ENCODE data around the gene PLPPR5. TPM values are rescaled to one million over a fixed set of nuclear protein-coding genes. Genes with fewer than 3 reads are reported as not detected.

The PLPPR5 gene
- total RNA-seq, 1 donor from 2014 or later: 0.50 TPM

DNA sequence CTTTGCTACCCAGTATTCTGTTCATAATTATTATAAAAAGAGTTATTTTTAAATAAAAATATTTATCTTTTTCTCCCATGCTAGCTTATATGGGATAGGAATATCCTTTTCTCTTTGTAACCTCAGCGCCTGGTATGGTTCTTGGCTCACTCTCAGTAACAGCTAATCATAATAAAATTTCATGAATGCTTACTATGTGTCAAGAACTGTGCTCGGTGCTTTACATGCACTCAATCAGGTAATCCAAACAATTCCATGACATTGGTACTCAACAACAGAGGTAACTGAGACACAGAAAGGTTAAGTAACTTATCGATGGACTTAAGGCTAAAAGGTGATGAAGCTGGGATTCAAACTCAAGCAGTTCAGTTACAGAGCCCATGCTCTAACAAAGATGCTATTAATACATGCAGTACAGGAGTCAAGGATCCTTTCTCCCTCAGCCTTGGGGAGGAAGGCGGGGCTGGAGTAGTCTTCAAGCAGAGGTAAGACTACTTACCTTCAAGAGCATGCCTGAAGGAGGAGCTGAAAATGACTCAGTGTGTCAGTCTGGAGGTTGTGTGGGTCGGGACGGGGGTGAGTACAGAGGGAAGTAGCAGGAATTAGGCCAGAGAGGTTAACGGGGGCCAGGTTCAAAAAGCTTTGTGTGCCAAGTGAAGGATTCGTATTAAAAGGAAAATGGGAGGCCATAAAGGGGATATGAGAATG, 73.4 kb downstream of the PLPPR5 start:
- no peaks in the 10 kb centered on the region for H3K36me3 ChIP-seq (ENCODE audit: control insufficient read depth, insufficient read depth, low read length)
- DNase-seq (ENCODE audit: low read depth): no peak
- H3K4me3 ChIP-seq (ENCODE audit: low read depth, low read length): no peak overlapping the region
- TF ChIP-seq CTCF (IDR thresholded peaks at IDR 0.05; ENCODE audit: insufficient read depth, low read length, poor library complexity, severe bottlenecking): no peak
- no peaks in the 10 kb centered on the region for H3K27me3 ChIP-seq (ENCODE audit: control insufficient read depth, insufficient read depth, low read length)

DNA sequence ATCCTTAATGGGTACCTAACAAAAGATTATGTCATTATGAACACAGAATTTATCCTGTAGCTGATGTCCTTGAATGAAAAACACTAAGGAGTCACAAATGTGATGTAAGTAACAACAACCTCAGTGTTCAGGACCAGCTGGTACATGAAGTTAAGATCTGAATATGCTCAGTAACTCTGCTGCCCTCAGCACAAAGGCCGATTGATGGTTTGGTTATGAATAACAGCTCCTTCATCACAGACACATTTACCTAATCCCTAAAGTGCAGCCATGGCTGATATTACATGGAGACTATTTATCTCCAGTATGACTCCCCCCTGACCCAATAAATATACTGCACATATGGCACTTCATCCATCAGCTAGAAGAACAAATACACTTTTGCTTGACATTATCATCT, 75.2 kb downstream of the PLPPR5 start:
- no peak for TF ChIP-seq CTCF (IDR thresholded peaks at IDR 0.05; ENCODE audit: insufficient read depth, low read length, poor library complexity, severe bottlenecking)
- no peaks in the 10 kb centered on the region for H3K27me3 ChIP-seq (ENCODE audit: control insufficient read depth, insufficient read depth, low read length)
- no peak for DNase-seq (ENCODE audit: low read depth)

DNA sequence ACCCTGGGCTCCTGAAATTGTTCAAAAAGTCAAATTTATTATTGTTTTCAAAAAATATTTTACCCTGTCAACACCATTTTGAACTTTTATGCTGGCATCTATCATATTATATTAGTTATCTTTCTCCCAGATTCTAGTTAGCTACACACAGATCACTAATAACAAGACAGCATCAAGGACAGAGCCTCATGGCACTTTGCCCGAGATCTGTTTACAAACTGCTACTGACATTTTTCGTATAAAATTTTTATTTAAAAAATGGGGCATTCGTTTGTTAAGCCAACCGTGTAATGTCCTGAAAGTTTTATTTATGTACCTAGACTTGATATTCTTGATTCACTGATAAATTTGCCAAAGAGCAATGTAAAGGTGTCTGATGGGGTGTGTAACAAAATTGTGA, 78.1 kb downstream of the PLPPR5 start:
- DNase-seq (ENCODE audit: low read depth): no peak
- no peak for TF ChIP-seq CTCF (IDR thresholded peaks at IDR 0.05; ENCODE audit: insufficient read depth, low read length, poor library complexity, severe bottlenecking)
- no peaks in the 10 kb centered on the region for H3K27me3 ChIP-seq (ENCODE audit: control insufficient read depth, insufficient read depth, low read length)
- H3K4me3 ChIP-seq (ENCODE audit: low read depth, low read length): no peak overlapping the region
- no peaks in the 10 kb centered on the region for H3K36me3 ChIP-seq (ENCODE audit: control insufficient read depth, insufficient read depth, low read length)

More for the DNA sequence above, 75.2 kb downstream of the PLPPR5 start:
- H3K4me3 ChIP-seq (ENCODE audit: low read depth, low read length): no peak overlapping the region
- no peaks in the 10 kb centered on the region for H3K36me3 ChIP-seq (ENCODE audit: control insufficient read depth, insufficient read depth, low read length)

GRCh38 chr1:98924977-98925376, 79.7 kb downstream of the PLPPR5 start:
- Histone ChIP-seq H3K27me3 (ENCODE audit: control insufficient read depth, insufficient read depth, low read length) (no peaks in the 10 kb centered on the region), H3K36me3 (ENCODE audit: control insufficient read depth, insufficient read depth, low read length) (no peaks in the 10 kb centered on the region), H3K4me3 (ENCODE audit: low read depth, low read length) (no peak overlapping the region)
- no peak for DNase-seq (ENCODE audit: low read depth)
- no peak for TF ChIP-seq CTCF (IDR thresholded peaks at IDR 0.05; ENCODE audit: insufficient read depth, low read length, poor library complexity, severe bottlenecking)

GRCh38 chr1:98923667-98924066, 81.0 kb downstream of the PLPPR5 start:
- Histone ChIP-seq H3K27me3 (ENCODE audit: control insufficient read depth, insufficient read depth, low read length) (no peaks in the 10 kb centered on the region), H3K36me3 (ENCODE audit: control insufficient read depth, insufficient read depth, low read length) (no peaks in the 10 kb centered on the region), H3K4me3 (ENCODE audit: low read depth, low read length) (no peak overlapping the region)
- no peak for DNase-seq (ENCODE audit: low read depth)
- no peak for TF ChIP-seq CTCF (IDR thresholded peaks at IDR 0.05; ENCODE audit: insufficient read depth, low read length, poor library complexity, severe bottlenecking)

- DNase-seq (ENCODE audit: low read depth): no peak
- Histone ChIP-seq H3K36me3 (ENCODE audit: control insufficient read depth, insufficient read depth, low read length) (no peaks in the 10 kb centered on the region), H3K27me3 (ENCODE audit: control insufficient read depth, insufficient read depth, low read length) (no peaks in the 10 kb centered on the region), H3K4me3 (ENCODE audit: low read depth, low read length) (no peak overlapping the region)
- no peak for TF ChIP-seq CTCF (IDR thresholded peaks at IDR 0.05; ENCODE audit: insufficient read depth, low read length, poor library complexity, severe bottlenecking)
Measured at GRCh38 chr1:98921817-98922216, 82.8 kb downstream of the PLPPR5 start.

All from kidney epithelial cell (primary cell).